Fibroblast of lung (primary cell): ENCODE measurements around the gene MKRN2. TPM values are rescaled to one million over a fixed set of nuclear protein-coding genes. Genes with fewer than 3 reads are reported as not detected.

Source experiments
- DNase-seq, 2 donors: peaks; one replicate each; pipeline versions ENCODE4 v3.0.0 to v3.0.0-alpha.2; 2010; ENCODE audit warnings: low read depth in 2 of 2
- H2AFZ ChIP-seq: 2 replicates; pipeline ENCODE4 v1.5.1; 2012; ENCODE audit warnings: low read length, control low read depth, inconsistent platforms
- H3K27ac ChIP-seq: 2 replicates; pipeline ENCODE4 v1.5.1; 2011; ENCODE audit warnings: low read length, control low read depth; ENCODE audit not compliant: insufficient read depth
- H3K27me3 ChIP-seq: 2 replicates; pipeline ENCODE4 v1.5.1; 2011; ENCODE audit warnings: mild to moderate bottlenecking, low read length; ENCODE audit not compliant: control insufficient read depth, insufficient read depth
- H3K36me3 ChIP-seq: 2 replicates; pipeline ENCODE4 v1.5.1; 2011; ENCODE audit warnings: low read length; ENCODE audit not compliant: control insufficient read depth, insufficient read depth
- H3K4me1 ChIP-seq: 2 replicates; pipeline ENCODE4 v1.5.1; 2011; ENCODE audit warnings: low read length; ENCODE audit not compliant: control insufficient read depth, insufficient read depth; ENCODE audit errors: extremely low read depth
- H3K4me2 ChIP-seq: 2 replicates; pipeline ENCODE4 v1.5.1; 2011; ENCODE audit warnings: low read length, control low read depth; ENCODE audit not compliant: insufficient read depth; ENCODE audit errors: extremely low read depth
- H3K4me3 ChIP-seq, 4 experiments: fragments of 200-600 bp in 1 of 4; sonication (generic) in 1 of 4; replicated peaks in 1 of 4; 2 replicates each; pipeline ENCODE4 v1.5.1; 2011 to 2016; ENCODE audit warnings: low read length in 4 of 4, low read depth in 3 of 4, mild to moderate bottlenecking in 3 of 4, control low read depth in 2 of 4, inconsistent platforms in 1 of 4, mixed read lengths in 1 of 4; ENCODE audit not compliant: insufficient read depth in 1 of 4; ENCODE audit errors: control extremely low read depth in 1 of 4
- H3K79me2 ChIP-seq: 2 replicates; pipeline ENCODE4 v1.5.1; 2012; ENCODE audit warnings: mild to moderate bottlenecking, low read length, inconsistent platforms; ENCODE audit not compliant: control insufficient read depth, insufficient read depth
- H3K9ac ChIP-seq: 2 replicates; pipeline ENCODE4 v1.5.1; 2011; ENCODE audit warnings: mild to moderate bottlenecking, low read length, control low read depth; ENCODE audit not compliant: insufficient read depth
- H3K9me3 ChIP-seq: 2 replicates; pipeline ENCODE4 v1.5.1; 2012; ENCODE audit warnings: low read depth, low read length; ENCODE audit not compliant: control insufficient read depth, insufficient read depth
- H4K20me1 ChIP-seq: 2 replicates; pipeline ENCODE4 v1.5.1; 2011; ENCODE audit warnings: low read length; ENCODE audit not compliant: control insufficient read depth, insufficient read depth; ENCODE audit errors: extremely low read depth
- CTCF ChIP-seq, 2 donors: IDR thresholded peaks in 1 of 2; conservative IDR thresholded peaks in 1 of 2; 1 replicate in 1 of 2; 2 replicates in 1 of 2; pipeline ENCODE4 v1.5.1; 2011 to 2012; ENCODE audit warnings: low read length in 2 of 2, control low read depth in 1 of 2, inconsistent platforms in 1 of 2, low read depth in 1 of 2, mild to moderate bottlenecking in 1 of 2
- EZH2 ChIP-seq: IDR thresholded peaks from 2 replicates; pipeline ENCODE4 v1.5.1; 2012; ENCODE audit warnings: low read length, control low read depth, mild to moderate bottlenecking; ENCODE audit errors: missing control alignments
- polyA plus RNA-seq, 2 donors: library from polyadenylated mRNA; depleted of rRNA in 1 of 2; stranded (reverse) in 1 of 2; unstranded in 1 of 2; fragments of >200 nt; gene quantifications; 2 replicates each; pipeline ENCODE4 v1.2.1, GENCODE V29; 2011 to 2012; ENCODE audit warnings: missing spikeins in 1 of 2
- total RNA-seq: library from RNA; depleted of rRNA; stranded (reverse); fragments of >200 nt; gene quantifications from 2 replicates; pipeline ENCODE4 v1.2.1, GENCODE V29; 2014

The MKRN2 gene
- total and polyA plus RNA-seq, 2 donors (not counting 1 experiment from before 2014, with no cell fraction given) = 37.7 to 48.1 TPM

DNA sequence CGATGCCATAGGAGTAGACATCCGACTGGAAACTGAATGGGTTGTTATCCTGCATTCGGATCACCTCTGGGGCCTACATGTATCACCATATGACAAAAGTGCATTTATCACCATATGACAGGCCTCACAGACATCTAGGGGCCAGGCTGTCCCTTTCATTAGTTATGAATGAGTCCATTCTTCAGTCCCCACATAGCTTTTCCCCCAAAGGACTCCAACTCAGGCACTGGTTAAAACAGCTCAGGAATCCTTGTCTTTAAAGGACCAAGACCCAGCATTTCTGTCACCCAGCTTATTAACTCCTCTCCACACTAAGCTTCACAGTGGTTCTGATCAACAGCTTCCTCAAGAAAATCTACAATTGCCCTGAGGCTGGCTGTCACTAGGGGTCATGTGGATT, 28.3 kb downstream of the MKRN2 start:
- no peak for TF ChIP-seq CTCF (conservative IDR thresholded peaks at IDR 0.05 in 1 of 2, IDR thresholded peaks at IDR 0.05 in 1 of 2; ENCODE audit: low read depth in 1 of 2, low read length in 2 of 2)
- H3K36me3 ChIP-seq = peaks cover 28% of the 10 kb centered on the region

DNA sequence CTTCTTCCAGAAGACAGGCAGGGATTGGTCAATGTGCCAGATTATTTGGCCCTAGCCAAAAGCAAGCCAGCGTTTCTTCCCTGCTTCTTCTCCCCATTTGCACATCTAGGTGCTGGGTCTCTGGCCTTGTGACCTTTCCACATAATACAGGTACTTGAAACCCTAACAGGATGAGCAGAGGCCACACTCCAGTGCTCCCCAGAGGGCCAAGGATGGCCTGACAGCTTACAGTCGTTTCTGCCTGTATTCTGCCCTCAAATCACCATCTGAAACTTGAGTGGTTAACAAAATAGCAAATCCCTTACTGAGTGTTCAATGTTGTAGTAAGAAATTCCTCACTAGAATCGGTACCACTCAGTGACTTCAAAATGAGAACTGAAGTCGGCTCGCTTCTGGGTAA, 29.1 kb downstream of the MKRN2 start:
- Histone ChIP-seq H3K27me3 (no peaks in the 10 kb centered on the region), H3K36me3 (peaks cover 30% of the 10 kb centered on the region), H3K27ac (no peak overlapping the region), H3K4me1 (peaks cover 2% of the 10 kb centered on the region), H3K4me3 (no peak overlapping the region), H3K9ac (no peak overlapping the region), H3K9me3 (no peaks in the 10 kb centered on the region), H3K79me2 (peaks cover 1% of the 10 kb centered on the region), H3K4me2 (no peak overlapping the region), H2AFZ (no peak overlapping the region), H4K20me1 (no peaks in the 10 kb centered on the region)
- DNase-seq = no peak
- TF ChIP-seq EZH2 (no peak), CTCF (conservative IDR thresholded peaks at IDR 0.05 in 1 of 2, IDR thresholded peaks at IDR 0.05 in 1 of 2; ENCODE audit: low read depth in 1 of 2, low read length in 2 of 2) (no peak)

More for the DNA sequence above, 28.3 kb downstream of the MKRN2 start:
- Histone ChIP-seq H3K4me3 (no peak overlapping the region), H3K4me2 (no peak overlapping the region), H3K9ac (no peak overlapping the region), H2AFZ (no peak overlapping the region), H3K9me3 (no peaks in the 10 kb centered on the region), H3K27ac (no peak overlapping the region), H3K27me3 (no peaks in the 10 kb centered on the region), H4K20me1 (no peaks in the 10 kb centered on the region), H3K79me2 (peaks cover 1% of the 10 kb centered on the region), H3K4me1 (peaks cover 2% of the 10 kb centered on the region)
- no peak for DNase-seq

GRCh38 chr3:12586403-12586802, 29.5 kb downstream of the MKRN2 start:
- H3K4me3 ChIP-seq = no peak overlapping the region
- peaks cover 29% of the 10 kb centered on the region for H3K36me3 ChIP-seq
- no peak overlapping the region for H3K27ac ChIP-seq
- no peak overlapping the region for H2AFZ ChIP-seq
- peaks cover 2% of the 10 kb centered on the region for H3K4me1 ChIP-seq
- no peaks in the 10 kb centered on the region for H3K9me3 ChIP-seq
- H3K4me2 ChIP-seq = no peak overlapping the region
- peaks cover 1% of the 10 kb centered on the region for H3K79me2 ChIP-seq
- H3K9ac ChIP-seq = no peak overlapping the region
- no peaks in the 10 kb centered on the region for H4K20me1 ChIP-seq
- no peaks in the 10 kb centered on the region for H3K27me3 ChIP-seq
- TF ChIP-seq CTCF (conservative IDR thresholded peaks at IDR 0.05 in 1 of 2, IDR thresholded peaks at IDR 0.05 in 1 of 2; ENCODE audit: low read depth in 1 of 2, low read length in 2 of 2) = no peak
- no peak for TF ChIP-seq EZH2
- no peak for DNase-seq
